HCT116 (cell line): ENCODE data around the gene PCCA. TPM values are rescaled to one million over a fixed set of nuclear protein-coding genes. Genes with fewer than 3 reads are reported as not detected.

Experiments used
- ATAC-seq: fragments of 200-7000 bp; cut with Tn5 transposase; 2 replicates; pipeline ENCODE4 v1.9.1; 2020; ENCODE audit warnings: mild to moderate bottlenecking, moderate library complexity
- BruUV-seq: library from RNA; stranded (reverse); fragments of 400-500 nt; replicated peaks from 2 replicates; lab custom pipeline; 2021; lab: Mats Ljungman, UMichigan
- CTCF ChIA-PET: fragments of 300-600 bp; sonication (Branson Sonifier 250); formaldehyde crosslinking; loops from one replicate; lab custom pipeline; 2021; ENCODE audit warnings: antibody characterized with exemption; lab: Charles Lee
- POLR2A ChIA-PET: fragments of 300-600, 350-600 bp; sonication (Branson Sonifier 250); formaldehyde crosslinking; loops from one replicate; lab custom pipeline; 2021; ENCODE audit warnings: antibody characterized with exemption; lab: Charles Lee
- RAD21 ChIA-PET, 2 experiments: fragments of 300-600 bp; sonication (Branson Sonifier 250); formaldehyde crosslinking; loops; one replicate each; lab custom pipeline; 2023; ENCODE audit warnings: low total read pairs in 2 of 2; ENCODE audit not compliant: uncharacterized antibody in 2 of 2, unreplicated experiment in 2 of 2, low non-redundant PET in 1 of 2; lab: Charles Lee
- DNase-seq: peaks from one replicate; pipeline ENCODE4 v3.0.0-alpha.2; 2010; ENCODE audit warnings: low read depth, low spot score
- H2AFZ ChIP-seq: fragments of 200-600 bp; shearing (Covaris generic), sonication (generic); 2 replicates; pipeline ENCODE4 v1.6.1; 2017; ENCODE audit warnings: low read depth, mixed run types, mixed read lengths, antibody characterized with exemption, low read length; ENCODE audit not compliant: poor library complexity, severe bottlenecking
- H3K27ac ChIP-seq: 2 replicates; pipeline ENCODE4 v1.5.1; 2012; ENCODE audit warnings: low read depth, low read length
- H3K27me3 ChIP-seq: fragments of 200-600 bp; sonication (generic); 2 replicates; pipeline ENCODE4 v1.6.1; 2016; ENCODE audit warnings: mixed run types, low read length, mixed read lengths; ENCODE audit not compliant: insufficient read depth
- H3K36me3 ChIP-seq, 2 experiments: fragments of 200-500 bp in 1 of 2; fragments of 200-600 bp in 1 of 2; sonication (Bioruptor generic) in 1 of 2; sonication (generic) in 1 of 2; 2 replicates each; pipeline versions ENCODE4 v1.5.1 to v1.6.1; 2014 to 2016; ENCODE audit warnings: low read length in 2 of 2, inconsistent platforms in 1 of 2, mixed read lengths in 1 of 2, mixed run types in 1 of 2; ENCODE audit not compliant: insufficient read depth in 2 of 2, control insufficient read depth in 1 of 2
- H3K4me1 ChIP-seq, 2 experiments: fragments of 200-600 bp in 1 of 2; sonication (generic) in 1 of 2; 2 replicates each; pipeline versions ENCODE4 v1.5.1 to v1.6.1; 2012 to 2017; ENCODE audit warnings: low read length in 2 of 2, inconsistent platforms in 1 of 2, mild to moderate bottlenecking in 1 of 2, mixed read lengths in 1 of 2, mixed run types in 1 of 2, moderate library complexity in 1 of 2; ENCODE audit not compliant: insufficient read depth in 2 of 2, control insufficient read depth in 1 of 2
- H3K4me2 ChIP-seq: fragments of 200-600 bp; sonication (generic); 2 replicates; pipeline ENCODE4 v1.6.1; 2017; ENCODE audit warnings: mixed run types, low read length, mixed read lengths
- H3K4me3 ChIP-seq, 2 experiments: fragments of 200-600 bp in 1 of 2; sonication (generic) in 1 of 2; replicated peaks in 1 of 2; 2 replicates each; pipeline ENCODE4 v1.5.1; 2011 to 2016; ENCODE audit warnings: low read length in 2 of 2, control low read depth in 1 of 2, low read depth in 1 of 2, mild to moderate bottlenecking in 1 of 2, mixed read lengths in 1 of 2, mixed run types in 1 of 2
- H3K79me2 ChIP-seq: fragments of 200-600 bp; sonication (generic); 2 replicates; pipeline ENCODE4 v1.6.1; 2017; ENCODE audit warnings: mild to moderate bottlenecking, mixed run types, low read length, moderate library complexity, mixed read lengths; ENCODE audit not compliant: insufficient read depth
- H3K9ac ChIP-seq: fragments of 200-600 bp; sonication (generic); 2 replicates; pipeline ENCODE4 v1.6.1; 2016; ENCODE audit warnings: low read length, mixed read lengths
- H3K9me2 ChIP-seq: fragments of 200-600 bp; sonication (generic), shearing (Covaris generic); 2 replicates; pipeline ENCODE4 v1.6.1; 2017; ENCODE audit warnings: mixed run types, mild to moderate bottlenecking, moderate library complexity; ENCODE audit not compliant: insufficient read depth
- H3K9me3 ChIP-seq, 2 experiments: fragments of 200-500 bp in 1 of 2; fragments of 200-600 bp in 1 of 2; sonication (Bioruptor generic) in 1 of 2; sonication (generic) in 1 of 2; 2 replicates each; pipeline ENCODE4 v1.6.1; 2014 to 2017; ENCODE audit warnings: low read length in 2 of 2, mixed read lengths in 2 of 2, inconsistent platforms in 1 of 2, low read depth in 1 of 2, mild to moderate bottlenecking in 1 of 2, mixed run types in 1 of 2, moderate library complexity in 1 of 2; ENCODE audit not compliant: control insufficient read depth in 1 of 2, insufficient read depth in 1 of 2
- H4K20me1 ChIP-seq: fragments of 200-600 bp; sonication (generic), shearing (Covaris generic); 2 replicates; pipeline ENCODE4 v1.6.1; 2017; ENCODE audit warnings: mixed run types, mild to moderate bottlenecking, moderate library complexity; ENCODE audit not compliant: insufficient read depth
- CEBPB ChIP-seq: IDR thresholded peaks from 2 replicates; pipeline ENCODE4 v1.6.1; 2012; ENCODE audit warnings: low read depth
- EGR1 ChIP-seq: IDR thresholded peaks from 2 replicates; pipeline ENCODE4 v1.6.1; 2012; ENCODE audit warnings: low read depth
- EZH2 ChIP-seq: fragments of 200-600 bp; sonication (generic); IDR thresholded peaks from 2 replicates; pipeline ENCODE4 v1.6.1; 2017; ENCODE audit warnings: antibody characterized with exemption, mixed run types
- EZH2phosphoT487 ChIP-seq: fragments of 200-600 bp; IDR thresholded peaks from 2 replicates; pipeline ENCODE4 v1.6.1; 2018; ENCODE audit warnings: antibody characterized with exemption, borderline replicate concordance
- FOSL1 ChIP-seq: IDR thresholded peaks from 2 replicates; pipeline ENCODE4 v1.6.1; 2012; ENCODE audit warnings: low read depth
- JUND ChIP-seq: IDR thresholded peaks from 2 replicates; pipeline ENCODE4 v1.6.1; 2012
- MAX ChIP-seq: IDR thresholded peaks from 2 replicates; pipeline ENCODE4 v1.6.1; 2012
- POLR2A ChIP-seq: IDR thresholded peaks from 2 replicates; pipeline ENCODE4 v1.7.0; 2011; ENCODE audit warnings: borderline replicate concordance; ENCODE audit not compliant: insufficient read depth, insufficient read length; ENCODE audit errors: extremely low read depth
- POLR2AphosphoS5 ChIP-seq: IDR thresholded peaks from 2 replicates; pipeline ENCODE4 v1.6.1; 2011; ENCODE audit warnings: mild to moderate bottlenecking, low read depth, low read length, moderate library complexity
- RAD21 ChIP-seq: IDR thresholded peaks from 2 replicates; pipeline ENCODE4 v1.6.1; 2012; ENCODE audit warnings: low read depth, mild to moderate bottlenecking
- SIN3A ChIP-seq: IDR thresholded peaks from 2 replicates; pipeline ENCODE4 v1.6.1; 2012; ENCODE audit warnings: low read depth
- SP1 ChIP-seq: IDR thresholded peaks from 2 replicates; pipeline ENCODE4 v1.6.1; 2012; ENCODE audit warnings: low read depth
- TCF7L2 ChIP-seq: IDR thresholded peaks from 2 replicates; pipeline ENCODE4 v1.7.0; 2011; ENCODE audit warnings: borderline replicate concordance, inconsistent platforms; ENCODE audit not compliant: insufficient read depth, insufficient read length; ENCODE audit errors: extremely low read depth
- YY1 ChIP-seq: IDR thresholded peaks from 2 replicates; pipeline ENCODE4 v1.6.1; 2011; ENCODE audit warnings: low read length, low read depth, moderate library complexity, mild to moderate bottlenecking; ENCODE audit not compliant: insufficient replicate concordance; ENCODE audit errors: extremely low read depth
- ZBTB33 ChIP-seq: IDR thresholded peaks from 2 replicates; pipeline ENCODE4 v1.6.1; 2011; ENCODE audit warnings: mild to moderate bottlenecking, low read length, moderate library complexity; ENCODE audit not compliant: insufficient replicate concordance; ENCODE audit errors: extremely low read depth
- ZNF274 ChIP-seq: fragments of 200-500 bp; sonication (Bioruptor generic); IDR thresholded peaks from 2 replicates; pipeline ENCODE4 v1.6.1; 2014; ENCODE audit warnings: mild to moderate bottlenecking, low read depth, low read length, inconsistent platforms
- intact Hi-C: fragments of 100-400 bp; cut with micrococcal nuclease; formaldehyde crosslinking; loops from 2 replicates; pipeline ENCODE4 v1.10.0; 2022
- total RNA-seq: library from RNA; stranded (reverse); gene quantifications from one replicate; pipeline ENCODE4 v1.2.1, GENCODE V29; 2021; ENCODE audit not compliant: unreplicated experiment
- TF ChIP-seq, protein P1 (sequence below): IDR thresholded peaks from 2 replicates; pipeline ENCODE4 v1.6.1; 2012
- TF ChIP-seq, protein P2 (sequence below), 3 experiments: fragments of 200-600 bp in 1 of 3; sonication (generic) in 1 of 3; IDR thresholded peaks in 2 of 3; conservative IDR thresholded peaks in 1 of 3; 2 replicates each; pipeline ENCODE4 v1.5.1; 2012 to 2017; ENCODE audit warnings: low read depth in 2 of 3, low read length in 2 of 3, antibody characterized with exemption in 1 of 3, borderline replicate concordance in 1 of 3, control low read depth in 1 of 3, mild to moderate bottlenecking in 1 of 3, mixed read lengths in 1 of 3, mixed run types in 1 of 3, moderate library complexity in 1 of 3; ENCODE audit not compliant: insufficient read depth in 1 of 3

Gene PCCA
- total RNA-seq, 1 experiment from 2014 or later, result 23.0 TPM

GRCh38 chr13:100518394-100519062 lies 429.6 kb downstream of the PCCA start (continued):
- TF ChIP-seq ZNF274 (no peak), POLR2AphosphoS5 (no peak)

- RAD21 ChIA-PET, result no interaction called here
- Histone ChIP-seq H3K36me3 (no peaks in the 10 kb centered on the region), H3K9ac (no peak overlapping the region), H3K9me3 (no peaks in the 10 kb centered on the region), H2AFZ (no peak overlapping the region), H3K4me1 (peaks cover 0 to 2% of the 10 kb centered on the region in 2 experiments; a peak in 3 of 4 replicates), H3K79me2 (no peaks in the 10 kb centered on the region), H3K4me2 (no peak overlapping the region), H3K9me2 (no peaks in the 10 kb centered on the region), H3K27me3 (no peaks in the 10 kb centered on the region), H4K20me1 (no peaks in the 10 kb centered on the region), H3K4me3 (no peak overlapping the region), H3K27ac (no peak overlapping the region)
- no TSS peak for BruUV-seq
- POLR2A ChIA-PET, result no interaction called here
- intact Hi-C loops, result loop anchor here (10.0 kb wide), 1 partner anchor 175 kb away; no protein-coding TSS in a partner anchor
- CTCF ChIA-PET, result no interaction called here
- ATAC-seq (no peak), DNase-seq (no peak)
- no peak for TF ChIP-seq YY1
- no peak for TF ChIP-seq SIN3A
- TF ChIP-seq, protein P1, sequence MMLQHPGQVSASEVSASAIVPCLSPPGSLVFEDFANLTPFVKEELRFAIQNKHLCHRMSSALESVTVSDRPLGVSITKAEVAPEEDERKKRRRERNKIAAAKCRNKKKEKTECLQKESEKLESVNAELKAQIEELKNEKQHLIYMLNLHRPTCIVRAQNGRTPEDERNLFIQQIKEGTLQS, result no peak
- TF ChIP-seq ZBTB33, result no peak
- no peak for TF ChIP-seq EGR1
- no peak for TF ChIP-seq RAD21
- TF ChIP-seq JUND, result no peak
- TF ChIP-seq ZNF274, result no peak
- TF ChIP-seq MAX, result no peak
- no peak for TF ChIP-seq CEBPB
- TF ChIP-seq TCF7L2, result no peak
- TF ChIP-seq SP1, result no peak
- TF ChIP-seq EZH2phosphoT487, result no peak
- TF ChIP-seq, protein P2, sequence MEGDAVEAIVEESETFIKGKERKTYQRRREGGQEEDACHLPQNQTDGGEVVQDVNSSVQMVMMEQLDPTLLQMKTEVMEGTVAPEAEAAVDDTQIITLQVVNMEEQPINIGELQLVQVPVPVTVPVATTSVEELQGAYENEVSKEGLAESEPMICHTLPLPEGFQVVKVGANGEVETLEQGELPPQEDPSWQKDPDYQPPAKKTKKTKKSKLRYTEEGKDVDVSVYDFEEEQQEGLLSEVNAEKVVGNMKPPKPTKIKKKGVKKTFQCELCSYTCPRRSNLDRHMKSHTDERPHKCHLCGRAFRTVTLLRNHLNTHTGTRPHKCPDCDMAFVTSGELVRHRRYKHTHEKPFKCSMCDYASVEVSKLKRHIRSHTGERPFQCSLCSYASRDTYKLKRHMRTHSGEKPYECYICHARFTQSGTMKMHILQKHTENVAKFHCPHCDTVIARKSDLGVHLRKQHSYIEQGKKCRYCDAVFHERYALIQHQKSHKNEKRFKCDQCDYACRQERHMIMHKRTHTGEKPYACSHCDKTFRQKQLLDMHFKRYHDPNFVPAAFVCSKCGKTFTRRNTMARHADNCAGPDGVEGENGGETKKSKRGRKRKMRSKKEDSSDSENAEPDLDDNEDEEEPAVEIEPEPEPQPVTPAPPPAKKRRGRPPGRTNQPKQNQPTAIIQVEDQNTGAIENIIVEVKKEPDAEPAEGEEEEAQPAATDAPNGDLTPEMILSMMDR (IDR thresholded peaks at IDR 0.05 in 2 of 3, conservative IDR thresholded peaks at IDR 0.05 in 1 of 3; ENCODE audit: borderline replicate concordance in 1 of 3, insufficient read depth in 1 of 3, low read depth in 2 of 3, low read length in 2 of 3), result no peak
- TF ChIP-seq FOSL1, result no peak
- TF ChIP-seq POLR2A, result no peak
- no peak for TF ChIP-seq EZH2
Measured at GRCh38 chr13:100519626-100520025, 430.7 kb downstream of the PCCA start.
